Panc1 (cell line): ENCODE results near the gene PHC2. TPM values are rescaled to one million over a fixed set of nuclear protein-coding genes. Genes with fewer than 3 reads are reported as not detected.

ENCODE experiments used
- ATAC-seq: fragments of 200-7000 bp; cut with Tn5 transposase; 2 replicates; pipeline ENCODE4 v1.9.1; 2020; ENCODE audit warnings: mild to moderate bottlenecking, moderate library complexity
- BruUV-seq: library from RNA; stranded (reverse); fragments of 400-500 nt; replicated peaks from 2 replicates; lab custom pipeline; 2021; lab: Mats Ljungman, UMichigan
- CTCF ChIA-PET: fragments of 300-600 bp; sonication (Branson Sonifier 250); formaldehyde crosslinking; loops from one replicate; lab custom pipeline; 2022; ENCODE audit warnings: antibody characterized with exemption; lab: Charles Lee
- POLR2A ChIA-PET: fragments of 300-600 bp; sonication (Branson Sonifier 250); formaldehyde crosslinking; loops from one replicate; lab custom pipeline; 2022; ENCODE audit warnings: antibody characterized with exemption; lab: Charles Lee
- DNase-seq: peaks from one replicate; pipeline ENCODE4 v3.0.0-alpha.2; 2010; ENCODE audit warnings: low read depth, low spot score
- H3K27ac ChIP-seq: 2 replicates; pipeline ENCODE4 v1.5.1; 2011; ENCODE audit warnings: mild to moderate bottlenecking, low read length, inconsistent platforms
- H3K27me3 ChIP-seq: fragments of 200-500 bp; sonication (Bioruptor generic); 2 replicates; pipeline ENCODE4 v1.6.0; 2014; ENCODE audit warnings: low read length, inconsistent platforms; ENCODE audit not compliant: control insufficient read depth, insufficient read depth
- H3K36me3 ChIP-seq: fragments of 200-500 bp; sonication (Bioruptor generic); 2 replicates; pipeline ENCODE4 v1.5.1; 2014; ENCODE audit warnings: inconsistent platforms, mild to moderate bottlenecking, low read length, moderate library complexity; ENCODE audit not compliant: control insufficient read depth, insufficient read depth
- H3K4me1 ChIP-seq: 2 replicates; pipeline ENCODE4 v1.5.1; 2011; ENCODE audit warnings: inconsistent platforms, mild to moderate bottlenecking, low read length, moderate library complexity; ENCODE audit not compliant: control insufficient read depth, insufficient read depth
- H3K4me3 ChIP-seq, 2 experiments: 2 replicates each; pipeline ENCODE4 v1.5.1; 2011 to 2012; ENCODE audit warnings: low read depth in 2 of 2, low read length in 2 of 2, mild to moderate bottlenecking in 2 of 2, inconsistent platforms in 1 of 2, moderate library complexity in 1 of 2
- H3K9me3 ChIP-seq: fragments of 200-500 bp; sonication (Bioruptor generic); 2 replicates; pipeline ENCODE4 v1.5.1; 2014; ENCODE audit warnings: low read depth, mild to moderate bottlenecking, inconsistent platforms, low read length, moderate library complexity; ENCODE audit not compliant: control insufficient read depth, insufficient read depth
- CTCF ChIP-seq: fragments of 450-650 bp; IDR thresholded peaks from 2 replicates; pipeline ENCODE4 v1.5.1; 2017; ENCODE audit warnings: mild to moderate bottlenecking
- POLR2AphosphoS5 ChIP-seq: IDR thresholded peaks from 2 replicates; pipeline ENCODE4 v1.6.1; 2012; ENCODE audit warnings: mild to moderate bottlenecking, low read depth, low read length, moderate library complexity
- REST ChIP-seq, 2 experiments: IDR thresholded peaks; 2 replicates each; pipeline ENCODE4 v1.6.1; 2011 to 2012; ENCODE audit warnings: low read depth in 2 of 2, control low read depth in 1 of 2, low read length in 1 of 2, mild to moderate bottlenecking in 1 of 2, moderate library complexity in 1 of 2; ENCODE audit not compliant: insufficient read depth in 1 of 2
- SIN3A ChIP-seq: IDR thresholded peaks from 2 replicates; pipeline ENCODE4 v1.6.1; 2012; ENCODE audit warnings: low read depth, mild to moderate bottlenecking, low read length, moderate library complexity, borderline replicate concordance; ENCODE audit not compliant: insufficient read depth
- TCF7L2 ChIP-seq: IDR thresholded peaks from 2 replicates; pipeline ENCODE4 v1.6.1; 2011; ENCODE audit warnings: mild to moderate bottlenecking, low read depth, low read length, inconsistent platforms
- in situ Hi-C: cut with HindIII; loops from 2 replicates; pipeline ENCODE4 v1.10.0; 2016; ENCODE audit warnings: low sequenced_read_pairs, low pct_unique_long_range_greater_than_20kb
- intact Hi-C: fragments of 100-400 bp; cut with micrococcal nuclease; formaldehyde crosslinking; loops from one replicate; pipeline ENCODE4 v1.10.0; 2022; ENCODE audit not compliant: unreplicated experiment
- total RNA-seq: library from RNA; stranded (reverse); gene quantifications from one replicate; pipeline ENCODE4 v1.2.1, GENCODE V29; 2021; ENCODE audit not compliant: unreplicated experiment

PHC2 gene
- total RNA-seq, 1 experiment from 2014 or later, result 122 TPM

- Histone ChIP-seq H3K27me3 (no peaks in the 10 kb centered on the region), H3K9me3 (no peaks in the 10 kb centered on the region), H3K27ac (peak overlapping the region; percentile 72), H3K4me1 (peaks cover 55% of the 10 kb centered on the region), H3K4me3 (no peak overlapping the region), H3K36me3 (peaks cover 40% of the 10 kb centered on the region)
- TF ChIP-seq REST (IDR thresholded peaks at IDR 0.05; ENCODE audit: insufficient read depth in 1 of 2, low read depth in 2 of 2, low read length in 1 of 2) (no peak), POLR2AphosphoS5 (no peak), TCF7L2 (no peak), CTCF (no peak), SIN3A (no peak)
- in situ Hi-C loops, result no loop called here
- BruUV-seq, result no TSS peak
- intact Hi-C loops, result no loop called here
- DNase-seq, result no peak
- ChIA-PET CTCF (no interaction called here), POLR2A (no interaction called here)
- ATAC-seq, result no peak
These were observed 98.0 kb downstream of the PHC2 start for GRCh38 chr1:33332881-33333280.

- POLR2A ChIA-PET, result no interaction called here
- intact Hi-C loops (no loop called here), in situ Hi-C loops (no loop called here)
- no peak for ATAC-seq
- peaks cover 55% of the 10 kb centered on the region for H3K4me1 ChIP-seq
- peaks cover 45% of the 10 kb centered on the region for H3K36me3 ChIP-seq
- BruUV-seq, result no TSS peak
- H3K9me3 ChIP-seq, result no peaks in the 10 kb centered on the region
- H3K27ac ChIP-seq, result peak overlapping the region; percentile 72
- H3K4me3 ChIP-seq, result no peak overlapping the region
- TF ChIP-seq TCF7L2 (no peak), CTCF (no peak), POLR2AphosphoS5 (0 out of 2 replicates have a peak, but pooled peaks have one; percentile 30), SIN3A (no peak)
- H3K27me3 ChIP-seq, result no peaks in the 10 kb centered on the region
- DNase-seq, result no peak
- CTCF ChIA-PET, result no interaction called here
These were observed 98.5 kb downstream of the PHC2 start for GRCh38 chr1:33332357-33332789.
